Measurements from ENCODE around the gene TMC3. TPM values are rescaled to one million over a fixed set of nuclear protein-coding genes. Genes with fewer than 3 reads are reported as not detected.

The TMC3 gene
- total RNA-seq, 1 donor from 2014 or later = not detected

GRCh38 chr15:81294516-81294880, 79.5 kb downstream of the TMC3 start:
- Histone ChIP-seq H3K27me3 (ENCODE audit: control insufficient read depth, insufficient read depth, low read length) (peaks cover 9% of the 10 kb centered on the region), H3K4me3 (ENCODE audit: low read depth, low read length) (no peak overlapping the region), H3K36me3 (ENCODE audit: control insufficient read depth, insufficient read depth, low read length) (no peaks in the 10 kb centered on the region)
- no peak for TF ChIP-seq CTCF (IDR thresholded peaks at IDR 0.05; ENCODE audit: insufficient read depth, low read length, poor library complexity, severe bottlenecking)
- no peak for DNase-seq (ENCODE audit: low read depth)

DNA sequence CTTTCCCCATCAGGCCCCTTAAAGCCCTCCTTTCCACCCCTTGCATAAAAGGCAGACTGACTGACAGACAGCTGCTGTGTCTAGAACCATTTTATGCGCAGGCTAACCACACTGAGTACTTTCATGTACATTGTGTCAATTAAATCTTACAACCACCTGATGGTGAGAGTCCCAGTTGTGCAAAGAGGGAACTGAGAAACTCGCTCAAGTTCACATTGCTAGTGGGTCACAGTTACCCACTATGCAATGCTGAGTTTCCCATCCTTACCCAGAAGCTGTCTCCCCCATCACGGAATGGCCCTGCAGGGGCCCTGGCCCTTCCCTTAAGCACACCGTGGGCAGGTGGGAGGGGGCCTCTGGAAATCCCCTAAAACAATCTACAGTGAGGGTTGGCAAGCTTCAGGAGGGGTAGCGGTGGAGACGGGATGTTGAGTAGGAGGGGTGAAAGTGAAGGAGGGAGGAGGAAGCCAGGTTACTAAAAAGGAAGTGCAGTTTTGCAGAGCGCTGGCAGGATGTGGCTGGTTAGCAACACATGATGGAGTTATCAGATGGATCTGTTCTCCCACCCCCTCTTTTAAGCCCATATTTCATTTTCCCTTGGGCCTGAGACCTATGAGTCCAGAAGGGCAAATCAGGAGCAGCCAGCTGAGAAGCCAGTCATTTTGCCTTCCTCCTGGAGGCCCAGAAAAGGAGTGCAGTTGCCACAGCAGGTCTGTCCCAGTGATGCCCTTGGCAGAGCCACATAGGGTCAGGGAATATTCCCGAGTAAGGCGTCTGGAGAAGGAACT, 80.1 kb downstream of the TMC3 start:
- no peak overlapping the region for H3K4me3 ChIP-seq (ENCODE audit: low read depth, low read length)
- H3K27me3 ChIP-seq (ENCODE audit: control insufficient read depth, insufficient read depth, low read length) = peaks cover 9% of the 10 kb centered on the region
- H3K36me3 ChIP-seq (ENCODE audit: control insufficient read depth, insufficient read depth, low read length) = no peaks in the 10 kb centered on the region
- DNase-seq (ENCODE audit: low read depth) = no peak
- no peak for TF ChIP-seq CTCF (IDR thresholded peaks at IDR 0.05; ENCODE audit: insufficient read depth, low read length, poor library complexity, severe bottlenecking)

- TF ChIP-seq CTCF (IDR thresholded peaks at IDR 0.05; ENCODE audit: insufficient read depth, low read length, poor library complexity, severe bottlenecking) = no peak
- H3K4me3 ChIP-seq (ENCODE audit: low read depth, low read length) = no peak overlapping the region
- H3K27me3 ChIP-seq (ENCODE audit: control insufficient read depth, insufficient read depth, low read length) = peaks cover 7% of the 10 kb centered on the region
- H3K36me3 ChIP-seq (ENCODE audit: control insufficient read depth, insufficient read depth, low read length) = no peaks in the 10 kb centered on the region
- no peak for DNase-seq (ENCODE audit: low read depth)
Measured at GRCh38 chr15:81292523-81293001, 81.5 kb downstream of the TMC3 start.

DNA sequence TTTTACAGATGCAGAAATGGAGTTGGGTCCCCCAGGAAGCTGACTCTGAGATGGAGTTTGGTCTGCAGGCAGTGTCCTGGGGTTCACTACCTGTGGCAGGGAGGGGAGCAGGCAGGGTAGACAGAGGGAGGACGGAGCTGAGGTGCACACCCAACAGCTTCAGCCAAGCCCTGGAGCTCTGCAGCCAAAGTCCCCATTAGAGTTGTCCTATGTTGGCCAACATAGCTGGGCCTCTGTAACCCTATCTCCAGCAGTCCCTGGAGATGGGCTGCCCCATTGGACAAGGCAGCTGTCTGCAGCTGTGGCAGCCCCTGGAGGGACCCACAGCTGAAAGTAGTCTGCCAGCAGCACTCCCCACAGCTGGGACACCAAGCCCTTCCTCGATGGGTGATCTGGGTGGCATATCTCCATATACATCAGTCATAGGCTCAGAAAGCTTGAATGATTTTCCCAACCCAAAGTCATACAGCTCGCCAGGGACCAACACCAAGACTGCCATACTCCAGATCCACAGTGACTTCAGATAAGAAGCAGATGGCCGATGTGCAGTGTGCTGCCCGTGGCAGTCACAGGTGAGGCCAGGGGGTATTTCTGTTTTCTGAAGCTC, 82.0 kb downstream of the TMC3 start:
- no peak for TF ChIP-seq CTCF (IDR thresholded peaks at IDR 0.05; ENCODE audit: insufficient read depth, low read length, poor library complexity, severe bottlenecking)
- DNase-seq (ENCODE audit: low read depth) = no peak
- H3K4me3 ChIP-seq (ENCODE audit: low read depth, low read length) = no peak overlapping the region
- peaks cover 7% of the 10 kb centered on the region for H3K27me3 ChIP-seq (ENCODE audit: control insufficient read depth, insufficient read depth, low read length)
- no peaks in the 10 kb centered on the region for H3K36me3 ChIP-seq (ENCODE audit: control insufficient read depth, insufficient read depth, low read length)

DNA sequence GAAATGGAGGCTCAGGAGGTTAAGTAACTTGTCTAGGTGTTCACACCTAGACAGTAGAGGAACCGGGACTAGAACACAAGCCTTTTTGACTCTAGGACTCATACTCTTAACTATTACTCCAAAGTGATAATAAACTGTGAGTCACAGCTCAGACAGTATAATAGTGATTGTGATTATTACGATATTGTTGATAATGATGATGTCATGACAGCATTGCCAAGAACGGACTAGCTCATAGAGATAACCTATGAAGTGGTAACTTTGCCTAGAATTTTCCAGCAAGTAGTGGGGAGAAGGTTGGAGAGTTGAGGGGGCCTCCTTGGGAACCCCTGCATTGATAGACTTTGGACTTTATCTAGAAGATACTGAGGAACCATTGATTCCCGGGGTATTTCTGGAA, 84.1 kb downstream of the TMC3 start:
- no peaks in the 10 kb centered on the region for H3K36me3 ChIP-seq (ENCODE audit: control insufficient read depth, insufficient read depth, low read length)
- no peak for DNase-seq (ENCODE audit: low read depth)
- H3K27me3 ChIP-seq (ENCODE audit: control insufficient read depth, insufficient read depth, low read length) = peaks cover 7% of the 10 kb centered on the region
- TF ChIP-seq CTCF (IDR thresholded peaks at IDR 0.05; ENCODE audit: insufficient read depth, low read length, poor library complexity, severe bottlenecking) = no peak
- no peak overlapping the region for H3K4me3 ChIP-seq (ENCODE audit: low read depth, low read length)

Measured in kidney epithelial cell (primary cell).